H1 (cell line): ENCODE data around the gene MYCBP2. TPM values are rescaled to one million over a fixed set of nuclear protein-coding genes. Genes with fewer than 3 reads are reported as not detected.

Experiments used
- CTCF ChIA-PET: fragments of 300-600 bp; sonication (Branson Sonifier 250); formaldehyde crosslinking; loops from one replicate; lab custom pipeline; 2021; ENCODE audit not compliant: partially characterized antibody; lab: Charles Lee
- POLR2A ChIA-PET: fragments of 300-600 bp; sonication (Branson Sonifier 250); formaldehyde crosslinking; loops from one replicate; lab custom pipeline; 2021; ENCODE audit warnings: inconsistent platforms; ENCODE audit not compliant: partially characterized antibody; lab: Charles Lee
- DNase-seq, 2 experiments: peaks; one replicate each; pipeline versions ENCODE4 v3.0.0 to v3.0.0-alpha.2; 2010 to 2022; ENCODE audit warnings: low spot score in 2 of 2, low read depth in 1 of 2, mixed read lengths in 1 of 2
- FAIRE-seq: peaks from 2 replicates; lab custom pipeline; 2011; peaks lifted over from hg19 to GRCh38; lab: Jason Lieb, UNC
- H2AFZ ChIP-seq: 2 replicates; pipeline ENCODE4 v1.8.1; 2012; ENCODE audit warnings: low read length, inconsistent platforms
- H2AK5ac ChIP-seq: 2 replicates; pipeline ENCODE4 v1.6.1; 2013; ENCODE audit warnings: low read depth, low read length
- H2BK120ac ChIP-seq: replicated peaks from 2 replicates; pipeline ENCODE3; 2013; ENCODE audit warnings: low read depth, low read length, inconsistent platforms
- H2BK12ac ChIP-seq: 2 replicates; pipeline ENCODE4 v1.6.1; 2013; ENCODE audit warnings: low read depth, low read length
- H2BK15ac ChIP-seq: 2 replicates; pipeline ENCODE4 v1.6.1; 2013; ENCODE audit warnings: low read length
- H2BK20ac ChIP-seq: 2 replicates; pipeline ENCODE4 v1.6.1; 2013; ENCODE audit warnings: low read length
- H2BK5ac ChIP-seq: 2 replicates; pipeline ENCODE4 v1.6.1; 2013; ENCODE audit warnings: low read depth, low read length
- H3K14ac ChIP-seq: 2 replicates; pipeline ENCODE4 v1.6.1; 2013; ENCODE audit warnings: inconsistent platforms; ENCODE audit not compliant: insufficient read length
- H3K18ac ChIP-seq: 2 replicates; pipeline ENCODE4 v1.6.1; 2013; ENCODE audit warnings: low read length; ENCODE audit errors: extremely low read depth
- H3K23ac ChIP-seq: 2 replicates; pipeline ENCODE4 v1.6.1; 2013; ENCODE audit warnings: inconsistent platforms; ENCODE audit not compliant: insufficient read length
- H3K23me2 ChIP-seq: 2 replicates; pipeline ENCODE4 v1.6.1; 2013; ENCODE audit warnings: low read depth, low read length
- H3K27ac ChIP-seq: 2 replicates; pipeline ENCODE4 v1.6.1; 2011; ENCODE audit warnings: low read depth, low read length, inconsistent platforms
- H3K27me3 ChIP-seq, 4 experiments: replicated peaks in 1 of 4; 1 replicate in 1 of 4; 2 replicates in 3 of 4; pipeline versions ENCODE4 v1.6.1 to v1.8.1; 2011 to 2013; ENCODE audit warnings: low read length in 3 of 4, mild to moderate bottlenecking in 3 of 4, inconsistent platforms in 2 of 4, mixed read lengths in 2 of 4, moderate library complexity in 1 of 4; ENCODE audit not compliant: control insufficient read depth in 3 of 4, insufficient read depth in 3 of 4; ENCODE audit errors: extremely low read depth in 1 of 4
- H3K36me3 ChIP-seq, 4 experiments: 2 replicates each; pipeline versions ENCODE4 v1.6.1 to v1.8.1; 2011 to 2013; ENCODE audit warnings: mild to moderate bottlenecking in 4 of 4, low read length in 3 of 4, moderate library complexity in 2 of 4, control low read depth in 1 of 4, inconsistent platforms in 1 of 4; ENCODE audit not compliant: insufficient read depth in 4 of 4, control insufficient read depth in 2 of 4
- H3K4ac ChIP-seq: replicated peaks from 2 replicates; pipeline ENCODE3; 2013; ENCODE audit warnings: low read length, low read depth, mixed read lengths, inconsistent platforms; ENCODE audit not compliant: insufficient read length
- H3K4me1 ChIP-seq, 4 experiments: replicated peaks in 1 of 4; 1 replicate in 1 of 4; 2 replicates in 3 of 4; pipeline versions ENCODE4 v1.6.1 to v1.8.1; 2011 to 2013; ENCODE audit warnings: low read length in 3 of 4, inconsistent platforms in 2 of 4, mixed read lengths in 1 of 4; ENCODE audit not compliant: insufficient read depth in 4 of 4, control insufficient read depth in 3 of 4
- H3K4me2 ChIP-seq, 2 experiments: 2 replicates each; pipeline versions ENCODE4 v1.6.1 to v1.8.1; 2011 to 2013; ENCODE audit warnings: low read depth in 2 of 2, low read length in 2 of 2, control low read depth in 1 of 2, inconsistent platforms in 1 of 2, mild to moderate bottlenecking in 1 of 2; ENCODE audit not compliant: insufficient read depth in 1 of 2
- H3K4me3 ChIP-seq, 4 experiments: fragments of 200-600, 300-600 bp in 1 of 4; sonication (generic), shearing (Covaris generic), sonication (Bioruptor Twin) in 1 of 4; 2 replicates each; pipeline versions ENCODE4 v1.5.1 to v1.8.1; 2011 to 2016; ENCODE audit warnings: low read length in 4 of 4, low read depth in 3 of 4, control low read depth in 2 of 4, inconsistent platforms in 2 of 4, mild to moderate bottlenecking in 2 of 4, mixed read lengths in 1 of 4, moderate library complexity in 1 of 4; ENCODE audit not compliant: insufficient read depth in 2 of 4; ENCODE audit errors: extremely low read depth in 1 of 4
- H3K56ac ChIP-seq: replicated peaks from 2 replicates; pipeline ENCODE3; 2013; ENCODE audit warnings: low read depth, mild to moderate bottlenecking, mixed read lengths, low read length, inconsistent platforms; ENCODE audit not compliant: insufficient read length
- H3K79me1 ChIP-seq: 2 replicates; pipeline ENCODE4 v1.6.1; 2013; ENCODE audit warnings: low read depth, low read length, control low read depth
- H3K79me2 ChIP-seq, 2 experiments: 2 replicates each; pipeline versions ENCODE4 v1.6.1 to v1.8.1; 2012 to 2013; ENCODE audit warnings: low read length in 2 of 2, mild to moderate bottlenecking in 2 of 2, inconsistent platforms in 1 of 2; ENCODE audit not compliant: insufficient read depth in 2 of 2, control insufficient read depth in 1 of 2
- H3K9ac ChIP-seq, 4 experiments: replicated peaks in 1 of 4; 1 replicate in 1 of 4; 2 replicates in 3 of 4; pipeline versions ENCODE4 v1.6.1 to v1.8.1; 2011 to 2013; ENCODE audit warnings: low read depth in 3 of 4, low read length in 3 of 4, control low read depth in 2 of 4, mild to moderate bottlenecking in 2 of 4, moderate library complexity in 2 of 4, inconsistent platforms in 1 of 4; ENCODE audit errors: extremely low read depth in 1 of 4
- H3K9me3 ChIP-seq, 2 experiments: 2 replicates each; pipeline versions ENCODE4 v1.6.1 to v1.8.1; 2012 to 2013; ENCODE audit warnings: mild to moderate bottlenecking in 2 of 2, moderate library complexity in 2 of 2, control low read depth in 1 of 2, inconsistent platforms in 1 of 2, low read depth in 1 of 2, low read length in 1 of 2, mixed read lengths in 1 of 2; ENCODE audit not compliant: insufficient read depth in 2 of 2
- H4K20me1 ChIP-seq, 2 experiments: replicated peaks in 1 of 2; 2 replicates each; pipeline versions ENCODE3 to v1.8.1; 2011 to 2013; ENCODE audit warnings: inconsistent platforms in 2 of 2, low read length in 2 of 2, mild to moderate bottlenecking in 1 of 2; ENCODE audit not compliant: insufficient read depth in 2 of 2, control insufficient read depth in 1 of 2
- H4K5ac ChIP-seq: 2 replicates; pipeline ENCODE4 v1.6.1; 2013; ENCODE audit warnings: low read length, low read depth, mixed read lengths, inconsistent platforms; ENCODE audit not compliant: insufficient read length
- H4K8ac ChIP-seq: 2 replicates; pipeline ENCODE4 v1.8.0; 2013; ENCODE audit warnings: mild to moderate bottlenecking, moderate library complexity, low read length, inconsistent platforms; ENCODE audit not compliant: insufficient read depth; ENCODE audit errors: extremely low read depth
- H4K91ac ChIP-seq: replicated peaks from 2 replicates; pipeline ENCODE3; 2013; ENCODE audit warnings: low read length, mixed read lengths, inconsistent platforms; ENCODE audit not compliant: insufficient read length
- EZH2 ChIP-seq: fragments of 200-600 bp; sonication (generic); IDR thresholded peaks from 2 replicates; pipeline ENCODE4 v1.7.1; 2012; ENCODE audit warnings: low read depth, mild to moderate bottlenecking, moderate library complexity, low read length, inconsistent platforms; ENCODE audit not compliant: severe bottlenecking
- GABPA ChIP-seq: IDR thresholded peaks from 2 replicates; pipeline ENCODE4 v1.6.1; 2011; ENCODE audit warnings: mild to moderate bottlenecking, low read length, moderate library complexity, borderline replicate concordance; ENCODE audit not compliant: insufficient read depth
- RAD21 ChIP-seq, 2 experiments: IDR thresholded peaks in 1 of 2; conservative IDR thresholded peaks in 1 of 2; 2 replicates each; pipeline ENCODE4 v1.6.1; 2011; ENCODE audit warnings: low read depth in 2 of 2, low read length in 2 of 2, improper control_type of control experiment in 1 of 2, inconsistent platforms in 1 of 2, mild to moderate bottlenecking in 1 of 2, moderate library complexity in 1 of 2
- RXRA ChIP-seq: IDR thresholded peaks from 2 replicates; pipeline ENCODE4 v1.6.1; 2011; ENCODE audit warnings: low read depth, mild to moderate bottlenecking, low read length, moderate library complexity; ENCODE audit not compliant: insufficient read depth
- WGBS, 2 experiments: shearing (Covaris generic) in 1 of 2; methylation state at CpG; one replicate each; pipeline versions ENCODE4 v1.1.6 to v1.1.7; 2013 to 2015; ENCODE audit warnings: low lambda C conversion rate in 2 of 2, mixed read lengths in 2 of 2, inconsistent platforms in 1 of 2, low coverage in 1 of 2, missing lambda C conversion rate in 1 of 2; ENCODE audit not compliant: insufficient replicate concordance in 2 of 2, insufficient coverage in 1 of 2, insufficient read length in 1 of 2; ENCODE audit errors: extremely low coverage in 1 of 2, missing lambda C conversion rate in 1 of 2; 5-methylcytosine and 5-hydroxymethylcytosine counted together
- polyA plus RNA-seq, 7 experiments: library from polyadenylated mRNA; depleted of rRNA in 3 of 7; stranded (reverse) in 5 of 7; unstranded in 2 of 7; fragments of >200 nt in 5 of 7; fragments of 200-250 nt in 2 of 7; gene quantifications; 1 replicate in 5 of 7; 2 replicates in 1 of 7; 4 replicates in 1 of 7; pipeline versions ENCODE4 v1.2.1 to v1.2.3, GENCODE V29; 2011 to 2013; ENCODE audit warnings: missing spikeins in 2 of 7, mixed read lengths in 2 of 7
- total RNA-seq: library from RNA; stranded (reverse); fragmentation: NEBNext Ultra II Directional; extraction: Animal tissue kit (Norgen Biotek cat#: 25700); gene quantifications from 2 replicates; pipeline ENCODE4 v1.2.1, GENCODE V29; 2021

The MYCBP2 gene
- total and polyA plus RNA-seq, 2 of the 8 experiments (the other 6 are each of a cell fraction or from before 2014, with no cell fraction given) = 19.0 to 52.1 TPM

DNA sequence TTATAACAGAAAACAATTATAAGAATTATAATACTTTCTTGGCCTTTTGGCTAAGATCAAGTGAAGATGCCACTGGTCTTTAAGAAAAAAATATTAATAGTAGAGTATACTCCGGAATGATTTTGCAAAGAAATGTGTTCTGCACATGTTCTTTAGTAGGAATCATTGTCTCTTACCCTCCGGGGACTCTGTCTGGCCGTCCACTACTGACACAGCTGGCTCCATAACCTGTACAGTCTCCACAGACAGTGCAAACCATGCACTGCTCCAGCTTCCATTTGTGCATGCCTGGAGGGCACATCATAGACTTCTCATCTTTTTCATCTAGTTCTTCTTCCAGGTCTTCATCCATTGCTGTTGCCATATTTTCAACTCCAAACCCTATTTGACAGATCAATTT is 75.9 kb downstream of the MYCBP2 start:
- no peaks in the 10 kb centered on the region for H4K20me1 ChIP-seq
- ChIA-PET CTCF (no interaction called here), POLR2A (no interaction called here)
- no peak overlapping the region for H2BK20ac ChIP-seq
- H3K27ac ChIP-seq = no peak overlapping the region
- no peaks in the 10 kb centered on the region for H3K79me2 ChIP-seq
- H3K23ac ChIP-seq = no peak overlapping the region
- DNase-seq (no peak), FAIRE-seq (no peak)
- H3K4me3 ChIP-seq = no peak overlapping the region
- no peak overlapping the region for H2AK5ac ChIP-seq
- peaks cover 0 to 3% (median 0%) of the 10 kb centered on the region in 4 experiments; a peak in 4 of 8 replicates for H3K36me3 ChIP-seq
- WGBS, 2 experiments = 94% methylated on average over 3 of the region's 3 CpGs; no CpG with 5 or more reads in 1 of the 2 experiments
- H3K23me2 ChIP-seq = no peaks in the 10 kb centered on the region
- no peak overlapping the region for H2AFZ ChIP-seq
- no peak overlapping the region for H2BK5ac ChIP-seq
- no peak overlapping the region for H3K18ac ChIP-seq
- H3K56ac ChIP-seq = no peak overlapping the region
- H3K14ac ChIP-seq = no peak overlapping the region
- H3K9ac ChIP-seq = no peak overlapping the region
- no peaks in the 10 kb centered on the region for H3K79me1 ChIP-seq
- H3K27me3 ChIP-seq = no peaks in the 10 kb centered on the region
- H3K4ac ChIP-seq = no peak overlapping the region
- H4K5ac ChIP-seq = no peak overlapping the region
- H2BK15ac ChIP-seq = no peak overlapping the region
- H3K4me1 ChIP-seq = no peaks in the 10 kb centered on the region
- TF ChIP-seq GABPA = no peak
- no peak for TF ChIP-seq EZH2
- no peak for TF ChIP-seq RAD21 (IDR thresholded peaks at IDR 0.05 in 1 of 2, conservative IDR thresholded peaks at IDR 0.05 in 1 of 2; ENCODE audit: low read depth in 2 of 2, low read length in 2 of 2)
- TF ChIP-seq RXRA = no peak
- peak overlapping the region; percentile 51; the same call in 1 of the 2 replicates for H4K8ac ChIP-seq
- H2BK12ac ChIP-seq = no peak overlapping the region
- no peak overlapping the region for H2BK120ac ChIP-seq
- no peak overlapping the region for H4K91ac ChIP-seq
- no peak overlapping the region for H3K4me2 ChIP-seq
- no peaks in the 10 kb centered on the region for H3K9me3 ChIP-seq
